ENCODE measurements around the gene MEGF6. TPM values are rescaled to one million over a fixed set of nuclear protein-coding genes. Genes with fewer than 3 reads are reported as not detected.

MEGF6 gene
- total and polyA plus RNA-seq, 7 donors = 0.67 to 5.5 (median 3.7) TPM

- 89 to 91% (median 91%) methylated on average over 32 of the region's 32 CpGs for WGBS, 3 donors
- Histone ChIP-seq H3K27me3 (ENCODE audit: insufficient read depth in 3 of 3, low read length in 2 of 3) (no peaks in the 10 kb centered on the region), H3K4me1 (peaks cover 18% of the 10 kb centered on the region), H3K36me3 (ENCODE audit: insufficient read depth in 1 of 2, low read depth in 1 of 2) (no peaks in the 10 kb centered on the region), H3K4me3 (no peak overlapping the region), H3K27ac (no peak overlapping the region), H3K9me3 (no peaks in the 10 kb centered on the region)
- no peak for TF ChIP-seq CTCF (IDR thresholded peaks at IDR 0.05)
- intact Hi-C loops (cut with DNase I) = no loop called here
- no peak for ATAC-seq
- DNase-seq = no peak
Measured at GRCh38 chr1:3500265-3500835, 111.0 kb downstream of the MEGF6 start.

GRCh38 chr1:3499611-3500010 is 111.7 kb downstream of the MEGF6 start:
- ATAC-seq (no peak), DNase-seq (no peak)
- Histone ChIP-seq H3K4me1 (peaks cover 10% of the 10 kb centered on the region), H3K27ac (no peak overlapping the region), H3K36me3 (ENCODE audit: insufficient read depth in 1 of 2, low read depth in 1 of 2) (no peaks in the 10 kb centered on the region), H3K27me3 (ENCODE audit: insufficient read depth in 3 of 3, low read length in 2 of 3) (no peaks in the 10 kb centered on the region), H3K9me3 (no peaks in the 10 kb centered on the region), H3K4me3 (no peak overlapping the region)
- TF ChIP-seq CTCF (IDR thresholded peaks at IDR 0.05) = no peak
- WGBS, 3 donors = 82 to 89% (median 87%) methylated on average over 20 to 22 of the region's 22 CpGs
- intact Hi-C loops (cut with DNase I) = no loop called here

- intact Hi-C loops (cut with DNase I) = no loop called here
Measured at GRCh38 chr1:3498986-3499385, 112.3 kb downstream of the MEGF6 start.

GRCh38 chr1:3498246-3498930 is 112.9 kb downstream of the MEGF6 start:
- no peak for ATAC-seq
- Histone ChIP-seq H3K36me3 (ENCODE audit: insufficient read depth in 1 of 2, low read depth in 1 of 2) (no peaks in the 10 kb centered on the region), H3K9me3 (no peaks in the 10 kb centered on the region), H3K27me3 (ENCODE audit: insufficient read depth in 3 of 3, low read length in 2 of 3) (no peaks in the 10 kb centered on the region), H3K4me3 (no peak overlapping the region), H3K4me1 (no peaks in the 10 kb centered on the region), H3K27ac (no peak overlapping the region)
- WGBS, 3 donors = 84 to 88% (median 86%) methylated on average over 22 to 26 of the region's 26 CpGs
- no peak for TF ChIP-seq CTCF (IDR thresholded peaks at IDR 0.05)
- intact Hi-C loops (cut with DNase I) = no loop called here
- no peak for DNase-seq

More at GRCh38 chr1:3498986-3499385, 112.3 kb downstream of the MEGF6 start:
- H3K36me3 ChIP-seq (ENCODE audit: insufficient read depth in 1 of 2, low read depth in 1 of 2) = no peaks in the 10 kb centered on the region
- no peak for TF ChIP-seq CTCF (IDR thresholded peaks at IDR 0.05)
- H3K27me3 ChIP-seq (ENCODE audit: insufficient read depth in 3 of 3, low read length in 2 of 3) = no peaks in the 10 kb centered on the region
- 71 to 86% (median 78%) methylated on average over 6 to 8 of the region's 8 CpGs for WGBS, 3 donors
- ATAC-seq (no peak), DNase-seq (no peak)
- no peak overlapping the region for H3K4me3 ChIP-seq
- H3K27ac ChIP-seq = no peak overlapping the region
- no peaks in the 10 kb centered on the region for H3K9me3 ChIP-seq
- peaks cover 5% of the 10 kb centered on the region for H3K4me1 ChIP-seq
